Measurements from ENCODE around the gene BTBD19.
A peak's percentile ranks its signal among the peaks of the same experiment; 100 is the strongest.
"Not testable (repeated sequence)": the region's sequence is repeated elsewhere in the genome, so short reads cannot be mapped to it uniquely, and the experiment has no call there.

Gene BTBD19

GRCh38 chr1:44808063-44808937 is at the start of gene BTBD19:
BTBD19 (plus strand) TSS chr1:44808523; CDS start chr1:44808821, 298 bp downstream.
- DNase-seq: peak; percentile 88

GRCh38 chr1:44759077-44759476 is 49.2 kb upstream of the BTBD19 start:
- DNase-seq: no peak

- no peak for DNase-seq
Observed at GRCh38 chr1:44760876-44761275, 47.4 kb upstream of the BTBD19 start.

- not testable (repeated sequence) for DNase-seq
Observed at GRCh38 chr1:44766421-44766820, 41.9 kb upstream of the BTBD19 start.

- peak; percentile 99 for DNase-seq
Observed at GRCh38 chr1:44775078-44775929, 33.0 kb upstream of the BTBD19 start, which contains the start of gene RPS8. RPS8 (plus strand) TSS chr1:44775540; CDS start chr1:44775597, 57 bp downstream.

GRCh38 chr1:44775930-44776729 is 32.2 kb upstream of the BTBD19 start:
- peak; percentile 48 for DNase-seq

GRCh38 chr1:44776730-44777068 is 31.6 kb upstream of the BTBD19 start:
- DNase-seq: no peak

- DNase-seq: no peak
Observed at GRCh38 chr1:44777547-44777946, 30.8 kb upstream of the BTBD19 start.

- DNase-seq: no peak
Observed at GRCh38 chr1:44777969-44778635, 30.2 kb upstream of the BTBD19 start.

GRCh38 chr1:44778705-44779576 is 29.4 kb upstream of the BTBD19 start:
- DNase-seq: no peak

- DNase-seq: no peak
Observed at GRCh38 chr1:44780583-44781121, 27.7 kb upstream of the BTBD19 start.

- DNase-seq: no peak
Observed at GRCh38 chr1:44783697-44784093, 24.6 kb upstream of the BTBD19 start.

GRCh38 chr1:44784094-44785028 is 24.0 kb upstream of the BTBD19 start:
- DNase-seq: peak; percentile 53

GRCh38 chr1:44785029-44785380 is 23.3 kb upstream of the BTBD19 start:
- DNase-seq: no peak

- no peak for DNase-seq
Observed at GRCh38 chr1:44785501-44786137, 22.7 kb upstream of the BTBD19 start.

GRCh38 chr1:44786138-44786840 is 22.0 kb upstream of the BTBD19 start:
- DNase-seq: peak; percentile 83

GRCh38 chr1:44786841-44787426 is 21.4 kb upstream of the BTBD19 start:
- no peak for DNase-seq

GRCh38 chr1:44787506-44787905 is 20.8 kb upstream of the BTBD19 start:
- DNase-seq: no peak
